ENCODE data around the gene CPA1. TPM values are rescaled to one million over a fixed set of nuclear protein-coding genes. Genes with fewer than 3 reads are reported as not detected.
A peak's percentile ranks its signal among the peaks of the same experiment; 100 is the strongest.

The CPA1 gene
- total RNA-seq, 1 experiment from 2014 or later: not detected

GRCh38 chr7:130379019-130379418 is 1.3 kb upstream of the CPA1 start:
- H3K4me2 ChIP-seq (ENCODE audit: insufficient read depth, insufficient read length, low read length): no peak overlapping the region
- no peak overlapping the region for H3K27ac ChIP-seq (ENCODE audit: insufficient read length, low read depth, low read length)
- H3K4me1 ChIP-seq (ENCODE audit: insufficient read depth, low read length): no peaks in the 10 kb centered on the region
- Mint-ChIP-seq H3K36me3 (ENCODE audit: insufficient read depth in 1 of 3, low read depth in 3 of 3) (peaks cover 14 to 23% (median 21%) of the 10 kb centered on the region in 3 experiments), H3K27me3 (ENCODE audit: low read depth) (peaks cover 7% of the 10 kb centered on the region), H3K27ac (no peak overlapping the region; a peak in 1 of 7 replicates), H3K4me3 (peak overlapping the region in 1 of 2 experiments; percentile 27; a peak in 1 of 5 replicates), H3K4me1 (peaks cover 4 to 14% of the 10 kb centered on the region in 2 experiments; a peak in 3 of 4 replicates), H3K9me3 (peaks cover 19 to 26% of the 10 kb centered on the region in 2 experiments)
- no peaks in the 10 kb centered on the region for H3K23me2 ChIP-seq (ENCODE audit: insufficient read length, low read depth, low read length, poor library complexity, severe bottlenecking)
- no peak overlapping the region for H3K56ac ChIP-seq (ENCODE audit: insufficient read length, low read depth, low read length)
- no peak overlapping the region for H2BK20ac ChIP-seq (ENCODE audit: low read depth, low read length, poor library complexity, severe bottlenecking)
- H2BK12ac ChIP-seq (ENCODE audit: insufficient read length, low read depth, low read length): no peak overlapping the region
- H3K18ac ChIP-seq (ENCODE audit: insufficient read length, low read depth, low read length): no peak overlapping the region
- no peak overlapping the region for H2BK5ac ChIP-seq (ENCODE audit: insufficient read length, low read length)
- no peak overlapping the region for H2AK5ac ChIP-seq (ENCODE audit: insufficient read length, low read length)
- no peak overlapping the region for H2BK15ac ChIP-seq (ENCODE audit: low read depth, low read length)
- no peaks in the 10 kb centered on the region for H3K27me3 ChIP-seq (ENCODE audit: insufficient read depth, low read length)
- H2BK120ac ChIP-seq (ENCODE audit: low read depth, low read length, poor library complexity, severe bottlenecking): no peak overlapping the region
- TF ChIP-seq CTCF (conservative IDR thresholded peaks at IDR 0.05): no peak
- H3K4ac ChIP-seq (ENCODE audit: low read depth, low read length): no peak overlapping the region
- H4K91ac ChIP-seq (ENCODE audit: insufficient read length, low read depth, low read length): no peak overlapping the region
- H2AFZ ChIP-seq (ENCODE audit: low read length): no peak overlapping the region
- no peaks in the 10 kb centered on the region for H3K79me2 ChIP-seq (ENCODE audit: insufficient read depth, low read length)
- no peak overlapping the region for H3K9ac ChIP-seq (ENCODE audit: extremely low read depth, insufficient read length, low read length)
- no CpG with 5 or more reads among the region's 7 CpGs for WGBS (ENCODE audit: extremely low coverage, insufficient read length, low lambda C conversion rate)
- H4K8ac ChIP-seq (replicated peaks; ENCODE audit: insufficient read length, low read depth, low read length): no peak overlapping the region
- no peaks in the 10 kb centered on the region for H3K9me3 ChIP-seq (ENCODE audit: control insufficient read depth, low read depth, low read length)
- H3T11ph ChIP-seq (ENCODE audit: low read length): no peak overlapping the region
- no peaks in the 10 kb centered on the region for H4K20me1 ChIP-seq (ENCODE audit: control insufficient read depth, insufficient read depth, insufficient read length)
- no peak overlapping the region for H3K23ac ChIP-seq (ENCODE audit: insufficient read length, low read depth, low read length)
- no peaks in the 10 kb centered on the region for H3K79me1 ChIP-seq (ENCODE audit: insufficient read depth, low read depth, low read length, poor library complexity, severe bottlenecking)
- H3K14ac ChIP-seq (ENCODE audit: insufficient read depth, low read length): no peak overlapping the region
- H4K5ac ChIP-seq (ENCODE audit: insufficient read length, low read depth, low read length): no peak overlapping the region
- no peak for DNase-seq
